ENCODE data around the gene RPS6KA3.
A peak's percentile ranks its signal among the peaks of the same experiment; 100 is the strongest.

Gene RPS6KA3

DNA sequence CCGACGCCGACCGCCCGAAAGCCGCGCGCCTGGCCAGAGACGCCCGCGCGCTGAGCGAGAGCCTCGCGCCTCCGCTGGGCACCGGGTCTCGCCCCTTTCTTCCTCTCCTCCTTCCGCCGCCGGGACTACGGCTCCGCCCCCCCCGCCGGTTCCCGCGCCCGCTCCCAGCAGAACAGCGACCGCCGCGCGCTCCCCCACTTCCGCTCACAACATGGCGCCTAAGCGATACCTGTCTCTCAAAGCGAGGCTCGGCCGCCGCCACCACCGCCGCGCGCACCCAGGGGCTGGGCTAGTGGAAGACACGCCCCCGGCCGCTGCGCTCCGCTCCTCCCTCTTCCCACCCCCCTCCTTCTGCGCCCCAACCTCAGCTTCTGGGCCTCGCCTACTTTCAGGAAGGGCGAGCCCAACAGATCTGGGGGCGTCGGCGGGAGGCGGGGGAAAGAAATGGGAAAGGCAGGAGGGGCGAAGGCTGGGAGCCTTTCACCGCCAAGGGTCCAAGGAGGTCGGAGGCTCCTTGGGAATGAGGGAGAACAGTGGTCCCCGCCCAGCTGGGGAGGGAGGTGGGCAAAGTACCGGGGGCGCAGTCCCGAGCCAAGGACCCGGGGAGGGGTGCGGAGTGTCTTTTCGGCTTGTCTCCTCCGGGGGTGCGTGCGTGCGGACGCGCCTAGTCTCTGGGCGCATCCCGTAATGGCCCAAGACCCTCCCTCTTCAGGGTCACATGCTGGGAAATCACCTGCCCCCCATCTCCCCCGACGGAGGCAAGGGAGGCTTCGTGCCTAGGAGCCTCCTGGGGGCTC lies at the start of gene RPS6KA3:
Gene RPS6KA3, minus strand, starts transcription at position 100 of the 797 bp plus-strand sequence. CDS start 277 bp downstream, outside the sequence.
- peak; percentile 79 for DNase-seq

DNA sequence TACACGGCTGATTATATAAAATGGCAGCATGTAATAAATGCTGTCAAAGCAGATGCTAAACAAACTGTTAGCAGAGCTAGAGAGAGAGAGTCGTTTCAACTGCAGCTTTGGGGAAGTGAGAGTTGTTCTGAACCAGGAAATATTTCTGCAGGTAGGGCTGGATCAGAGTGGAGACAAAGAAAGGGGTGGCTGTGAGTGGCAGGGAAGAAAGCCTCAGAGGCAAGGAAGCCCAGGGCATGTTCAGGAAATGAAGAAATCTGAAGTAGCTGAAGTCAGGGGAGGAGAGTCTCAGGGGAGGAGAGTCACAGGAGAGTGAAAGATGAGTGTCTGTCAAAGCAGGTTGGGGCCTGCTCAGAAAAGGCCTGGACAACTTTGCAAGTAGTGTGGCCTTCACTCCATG lies 48.4 kb upstream of the RPS6KA3 start:
- no peak for DNase-seq

- DNase-seq: no peak
Measured at GRCh38 chrX:20313899-20314298, 47.2 kb upstream of the RPS6KA3 start.

DNA sequence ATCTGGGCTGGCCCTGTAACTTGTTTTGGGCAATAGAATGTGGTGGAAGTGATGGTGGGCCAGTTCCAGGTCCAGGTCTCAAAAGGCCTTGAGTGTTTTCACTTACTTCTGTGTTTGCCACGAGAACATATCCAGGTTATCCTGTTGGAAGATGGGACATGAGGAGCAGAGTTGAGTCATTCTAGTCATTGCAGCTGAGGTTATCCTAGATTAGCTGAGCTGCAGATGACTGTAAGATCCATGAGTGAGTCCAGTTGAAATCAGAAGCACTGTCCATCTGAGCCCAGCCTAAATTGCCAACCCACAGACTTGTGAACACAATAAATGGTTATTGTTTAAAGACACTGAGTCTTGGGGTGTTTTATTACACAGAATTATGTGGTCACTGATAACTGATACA lies 45.3 kb upstream of the RPS6KA3 start:
- no peak for DNase-seq

DNA sequence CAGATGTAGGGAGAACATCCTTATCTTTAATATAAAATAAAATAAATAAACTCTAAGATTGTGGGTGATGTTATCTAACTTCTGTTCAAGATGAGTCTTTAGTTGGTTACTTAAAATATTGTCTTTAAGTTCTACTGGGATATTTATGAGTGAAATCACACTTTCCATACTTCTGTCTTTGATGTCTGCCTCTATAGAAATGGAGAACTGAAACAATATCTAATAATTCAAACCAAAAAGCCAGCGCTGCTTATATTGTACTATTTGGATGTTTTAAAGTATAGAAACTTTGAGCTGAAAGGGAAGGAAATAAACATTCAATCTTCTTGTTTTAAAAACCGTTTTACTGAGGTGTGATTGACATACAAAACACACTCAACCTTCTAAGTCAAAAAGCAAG lies 44.8 kb upstream of the RPS6KA3 start:
- no peak for DNase-seq

DNA sequence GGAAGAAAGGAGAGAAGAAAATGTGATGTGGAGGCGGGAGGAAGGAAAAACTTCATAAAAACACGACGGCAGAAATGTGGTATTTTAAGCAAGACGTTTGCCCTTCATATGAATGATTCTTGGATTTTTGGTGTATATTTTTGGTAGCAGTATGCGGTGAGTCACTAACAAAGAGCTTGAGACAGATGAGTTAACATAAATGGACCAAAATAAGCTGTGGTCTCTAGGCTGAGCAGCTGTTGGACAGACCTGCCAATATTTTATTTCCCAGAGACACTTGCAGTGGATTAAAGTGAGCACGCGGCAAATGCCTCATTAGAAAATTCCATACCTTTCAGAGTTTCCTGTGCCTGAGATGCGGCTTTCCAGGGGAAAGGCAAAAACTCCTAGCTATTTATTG lies 43.1 kb upstream of the RPS6KA3 start:
- DNase-seq: no peak

DNA sequence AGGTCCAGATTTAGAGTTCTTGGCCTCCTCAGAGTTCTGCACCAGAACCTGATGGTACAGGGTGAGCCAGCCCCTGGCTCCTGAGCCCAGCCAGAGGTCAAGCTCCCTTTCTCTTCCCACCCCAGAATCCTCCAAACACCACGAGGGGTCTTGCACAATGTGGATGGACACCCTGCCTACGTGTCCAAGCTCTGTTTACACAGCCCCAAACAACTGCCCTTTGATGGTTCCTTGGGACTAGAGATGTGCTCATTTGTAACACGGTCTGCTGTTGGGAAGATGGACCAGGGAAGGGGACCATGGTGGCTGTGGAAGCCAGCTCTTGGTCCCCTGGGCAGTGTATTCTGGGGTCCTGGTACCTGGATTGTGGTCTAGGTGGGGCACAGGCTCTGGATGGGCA lies 40.0 kb upstream of the RPS6KA3 start:
- no peak for DNase-seq

DNA sequence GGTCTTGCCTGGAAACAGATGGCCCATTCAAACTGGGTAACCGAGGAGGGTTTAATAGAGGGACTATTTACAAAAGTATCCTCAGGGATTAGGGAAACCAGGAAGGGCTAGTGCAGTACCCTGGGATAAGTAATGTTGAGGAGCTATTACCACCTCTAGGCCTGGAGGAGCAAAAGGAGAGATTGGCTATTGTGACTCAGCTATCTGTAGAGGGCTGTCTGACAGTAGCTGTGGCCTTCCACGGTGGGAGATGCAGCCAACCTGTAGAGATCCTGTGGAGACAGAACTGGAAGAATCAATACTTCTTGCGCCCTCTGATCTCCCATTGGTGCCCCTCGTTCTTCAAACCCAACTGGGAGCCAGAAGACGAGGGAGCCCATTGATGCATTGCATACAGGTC lies 34.1 kb upstream of the RPS6KA3 start:
- no peak for DNase-seq

DNA sequence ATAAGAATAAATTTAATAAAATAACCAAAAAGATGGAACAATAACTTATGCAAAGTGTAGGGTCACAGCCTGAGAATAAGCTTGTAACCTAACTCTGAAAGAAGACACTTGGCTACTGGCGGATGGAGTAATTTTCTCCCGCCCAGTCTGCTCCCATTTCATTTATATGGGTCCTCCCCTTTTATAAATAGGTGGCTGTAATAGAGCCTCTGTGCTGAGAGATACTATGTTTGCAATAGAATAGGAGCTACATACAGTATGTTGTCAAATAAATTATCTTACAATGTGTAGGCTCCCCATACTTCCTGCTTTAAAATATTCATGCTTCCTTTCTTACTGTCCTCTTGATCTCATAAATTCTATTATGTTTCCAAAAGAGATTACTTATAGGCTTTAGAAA lies 28.2 kb upstream of the RPS6KA3 start:
- no peak for DNase-seq

GRCh38 chrX:20294284-20294683 lies 27.6 kb upstream of the RPS6KA3 start:
- DNase-seq: no peak

DNA sequence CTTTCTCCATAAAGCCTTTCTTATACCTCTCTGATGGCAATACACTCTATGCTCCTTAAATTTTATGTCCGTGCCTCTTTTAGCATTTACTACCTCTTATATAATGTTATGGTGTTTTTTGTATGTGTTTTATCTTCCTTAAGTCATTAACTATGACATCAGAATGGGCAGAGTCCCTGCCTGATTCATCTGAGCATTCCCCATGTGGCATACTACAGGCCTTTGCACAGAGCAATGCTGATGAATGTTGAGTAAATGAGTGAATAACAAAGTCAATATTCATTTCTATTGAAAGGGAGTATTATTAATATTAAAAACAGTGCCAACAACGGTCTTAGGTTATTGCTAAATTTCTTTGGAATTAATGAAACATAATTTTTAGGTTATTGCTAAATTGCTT lies 18.8 kb upstream of the RPS6KA3 start:
- DNase-seq: no peak

- no peak for DNase-seq
Measured at GRCh38 chrX:20284992-20285391, 18.3 kb upstream of the RPS6KA3 start.

DNA sequence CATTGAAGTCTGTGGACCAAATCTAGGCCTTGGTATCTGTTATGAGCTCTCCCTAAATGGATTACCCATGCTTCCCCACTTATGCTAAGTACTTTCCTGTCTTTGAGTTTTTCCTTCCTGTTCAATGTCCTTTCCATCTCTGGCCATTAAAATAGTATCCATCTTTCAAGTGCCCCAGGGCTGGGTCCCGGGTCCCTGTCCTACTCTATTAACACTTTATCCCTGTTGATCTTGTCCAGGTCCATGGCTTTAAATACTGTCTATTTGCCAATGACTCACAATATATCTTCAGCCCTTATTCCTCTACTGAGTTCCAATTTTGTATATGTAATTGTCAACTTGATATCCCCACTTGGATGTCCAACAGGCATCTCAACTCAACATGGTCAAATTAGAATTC lies 17.7 kb upstream of the RPS6KA3 start:
- no peak for DNase-seq

- no peak for DNase-seq
Measured at GRCh38 chrX:20280938-20281337, 14.2 kb upstream of the RPS6KA3 start.

- DNase-seq: no peak
Measured at GRCh38 chrX:20274121-20274520, 7.4 kb upstream of the RPS6KA3 start.

DNA sequence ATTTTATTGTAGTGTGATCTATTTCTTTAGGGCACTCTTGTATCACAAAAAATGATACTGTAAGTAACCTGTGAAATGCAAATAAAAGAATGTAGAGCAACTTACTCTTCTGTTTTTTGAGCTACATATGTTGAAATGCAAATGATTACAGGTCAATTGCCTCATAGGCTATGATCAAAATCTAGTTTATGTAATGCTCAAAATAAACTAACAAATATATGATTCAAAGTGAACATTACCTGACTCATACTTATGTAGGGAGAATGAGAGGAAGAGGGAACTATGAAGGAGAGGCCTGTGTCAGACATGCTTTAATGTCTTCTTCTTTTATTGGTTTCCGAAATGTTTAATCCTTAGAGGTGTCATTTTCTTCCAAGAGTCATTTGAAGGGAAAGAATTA lies 5.0 kb upstream of the RPS6KA3 start:
- no peak for DNase-seq

DNA sequence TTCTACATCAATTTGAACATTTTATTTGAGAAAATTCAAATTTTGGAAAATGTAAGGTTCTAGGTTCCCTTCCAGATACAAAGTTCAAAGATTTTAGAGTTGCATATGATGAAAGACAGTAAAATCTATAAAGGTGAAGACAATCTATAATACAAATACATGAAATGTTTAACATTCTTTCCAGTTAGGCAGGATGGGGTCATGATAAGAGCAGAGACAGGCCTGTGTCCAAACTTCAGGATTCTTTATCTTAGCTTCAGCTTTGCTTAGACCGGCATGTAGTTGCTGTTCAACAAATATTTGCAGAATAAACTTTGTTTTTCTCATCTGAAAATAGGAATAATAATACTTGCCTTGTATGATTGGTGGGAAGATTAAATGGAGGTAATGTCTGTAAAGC lies 4.5 kb upstream of the RPS6KA3 start:
- no peak for DNase-seq

DNA sequence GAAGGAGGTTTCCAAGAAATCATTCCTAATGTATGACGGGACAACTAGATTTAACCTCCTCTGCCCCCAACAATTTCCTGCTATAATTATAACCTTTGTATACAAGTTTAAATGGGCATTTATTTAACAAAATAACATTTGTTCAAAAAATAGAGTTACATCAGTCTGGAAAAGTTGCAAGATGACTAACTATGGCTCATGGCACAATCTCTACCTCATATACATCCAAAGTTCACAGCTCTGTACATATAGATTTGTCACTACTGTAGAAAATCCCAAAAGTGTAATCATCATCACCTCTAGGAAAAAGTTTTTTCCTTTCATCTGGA lies 3.8 kb upstream of the RPS6KA3 start:
- no peak for DNase-seq

GRCh38 chrX:20269848-20270561 lies 3.3 kb upstream of the RPS6KA3 start:
- DNase-seq: no peak

DNA sequence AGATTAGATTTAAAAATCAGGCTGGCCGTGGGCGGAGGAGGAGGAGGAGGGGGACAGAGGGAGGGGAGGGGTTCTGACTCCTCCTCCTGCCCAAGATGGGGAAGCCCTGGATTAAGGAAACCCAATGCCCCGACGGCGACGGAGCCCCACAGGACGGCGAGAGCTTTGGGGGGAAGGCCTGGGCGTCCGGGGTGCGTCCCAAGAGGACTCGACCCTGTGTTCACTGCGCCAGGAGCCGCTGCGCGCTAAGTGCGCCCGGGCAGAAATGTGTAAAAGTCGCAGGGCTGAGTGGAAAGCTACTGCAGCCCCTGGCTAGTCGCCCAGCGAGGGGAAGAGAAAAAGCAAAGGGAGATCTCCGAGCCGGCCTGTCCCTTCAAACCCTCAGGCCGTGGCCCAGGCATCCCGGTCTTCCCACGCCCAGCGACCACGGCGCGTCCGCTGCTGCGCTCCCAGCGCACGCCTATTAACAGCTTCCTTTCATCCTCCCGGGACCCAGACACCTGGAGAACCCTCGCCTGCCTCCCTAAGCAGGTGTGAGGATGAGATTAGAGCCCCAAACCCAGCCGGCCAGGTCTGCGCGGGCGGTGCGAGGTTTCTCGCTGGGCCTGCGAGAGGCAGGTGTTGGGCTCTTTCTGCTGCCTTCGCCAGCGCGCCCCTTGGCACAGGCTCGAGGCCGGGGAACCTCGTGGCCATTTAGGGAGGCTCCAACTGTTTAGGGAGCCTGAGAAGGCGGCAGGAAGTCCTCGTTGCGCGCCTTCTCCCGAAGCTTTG lies 1.4 kb upstream of the RPS6KA3 start:
- no peak for DNase-seq

GRCh38 chrX:20267607-20267930 lies 860 bp upstream of the RPS6KA3 start:
- no peak for DNase-seq

DNA sequence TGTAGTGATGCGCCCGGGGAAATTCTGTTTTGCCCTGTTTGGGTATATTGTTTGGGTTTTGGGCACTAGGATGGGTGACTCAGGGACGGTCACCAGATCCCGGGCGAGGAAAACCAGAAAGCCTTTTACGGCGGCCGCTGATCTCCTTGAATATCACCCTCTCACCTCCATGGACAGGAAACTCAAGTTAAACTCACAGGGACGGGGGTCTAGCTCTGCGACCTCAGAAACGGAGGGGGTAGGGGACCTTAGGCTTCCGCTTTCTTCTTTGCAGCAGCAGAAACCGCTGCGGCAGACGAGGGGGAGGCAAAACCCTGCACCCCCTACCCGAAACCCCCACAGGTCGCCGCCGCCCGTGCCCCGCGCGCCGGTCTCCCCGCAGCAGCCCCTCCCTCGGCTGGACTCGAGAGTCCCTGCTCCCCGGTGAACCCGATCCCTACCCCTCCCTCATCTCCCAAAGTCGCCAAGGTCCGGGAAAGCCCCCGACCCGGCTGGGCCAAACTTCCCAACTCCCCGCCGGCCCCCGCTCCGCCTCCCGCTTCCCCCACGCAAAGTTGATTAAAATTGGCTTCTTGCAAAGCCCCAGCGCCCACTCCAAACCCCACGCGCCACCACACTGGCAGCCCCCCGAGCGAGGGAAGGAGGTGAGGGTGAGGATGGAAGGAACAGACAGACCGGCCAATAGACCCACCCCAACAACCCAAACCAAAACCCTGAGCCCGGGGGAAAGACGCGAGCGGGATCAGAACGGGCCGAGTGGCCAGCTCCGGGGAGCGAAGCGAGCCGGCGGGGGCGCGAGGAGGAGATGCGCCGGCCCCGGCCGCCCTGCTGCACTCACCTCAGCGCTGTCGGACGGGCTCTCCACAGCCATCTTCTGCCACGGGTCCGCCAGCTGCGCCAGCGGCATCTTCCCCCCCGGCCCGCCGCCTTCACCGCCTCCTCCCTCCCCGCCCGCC lies 705 bp downstream of the RPS6KA3 start:
- DNase-seq: no peak

DNA sequence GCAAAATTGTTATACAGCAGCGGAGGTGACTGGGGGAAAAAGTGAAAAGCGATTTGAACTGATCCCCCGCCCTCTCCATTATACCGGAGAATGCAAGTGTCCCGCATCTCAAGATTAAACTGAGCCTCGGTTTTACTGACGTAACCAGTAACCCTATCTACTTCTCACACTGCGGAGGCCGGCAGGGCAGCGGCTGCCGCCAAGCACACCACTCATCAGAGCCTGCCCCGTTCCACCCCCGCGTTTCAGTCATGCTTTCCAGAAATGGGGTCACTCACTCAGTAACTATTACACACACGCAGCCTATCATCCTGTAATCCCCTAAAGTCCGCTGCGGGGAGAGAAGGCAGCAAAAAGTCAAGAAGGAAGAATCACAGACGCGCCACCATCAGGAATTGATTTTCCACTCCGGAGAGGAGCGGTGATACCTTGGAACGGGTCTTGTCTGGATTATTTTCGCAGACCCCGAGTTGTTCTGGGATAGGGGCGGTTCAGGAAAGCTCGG lies 1.4 kb downstream of the RPS6KA3 start:
- DNase-seq: no peak
